Measurements from ENCODE around the gene PSORS1C2.
"Not testable (repeated sequence)": the region's sequence is repeated elsewhere in the genome, so short reads cannot be mapped to it uniquely, and the experiment has no call there.

PSORS1C2 gene

GRCh38 chr6:31168606-31169005, 29.7 kb upstream of the PSORS1C2 start:
- in situ Hi-C loops (cut with MboI; ENCODE audit: low sequenced_read_pairs), result no loop called here

- in situ Hi-C loops (cut with MboI; ENCODE audit: low sequenced_read_pairs), result no loop called here
These were observed 27.1 kb upstream of the PSORS1C2 start for GRCh38 chr6:31165986-31166385.

GRCh38 chr6:31165064-31165832, 26.4 kb upstream of the PSORS1C2 start:
- in situ Hi-C loops (cut with MboI; ENCODE audit: low sequenced_read_pairs), result not testable (repeated sequence)

GRCh38 chr6:31164475-31165063, 25.7 kb upstream of the PSORS1C2 start:
- in situ Hi-C loops (cut with MboI; ENCODE audit: low sequenced_read_pairs), result not testable (repeated sequence)

GRCh38 chr6:31163922-31164321, 25.1 kb upstream of the PSORS1C2 start:
- in situ Hi-C loops (cut with MboI; ENCODE audit: low sequenced_read_pairs), result no loop called here

- in situ Hi-C loops (cut with MboI; ENCODE audit: low sequenced_read_pairs), result no loop called here
These were observed 23.7 kb upstream of the PSORS1C2 start for GRCh38 chr6:31162463-31163165.

- in situ Hi-C loops (cut with MboI; ENCODE audit: low sequenced_read_pairs), result no loop called here
These were observed 22.6 kb upstream of the PSORS1C2 start for GRCh38 chr6:31161216-31162126.

GRCh38 chr6:31158863-31159855, 20.3 kb upstream of the PSORS1C2 start:
- in situ Hi-C loops (cut with MboI; ENCODE audit: low sequenced_read_pairs), result no loop called here

- in situ Hi-C loops (cut with MboI; ENCODE audit: low sequenced_read_pairs), result no loop called here
These were observed 19.4 kb upstream of the PSORS1C2 start, which contains the start of gene TCF19 for GRCh38 chr6:31158140-31158862. TSS of gene TCF19 (plus strand) at chr6:31158589. CDS start at chr6:31159470, 881 bp downstream.

GRCh38 chr6:31157513-31158139, 18.8 kb upstream of the PSORS1C2 start, which contains the start of gene CCHCR1:
TSS of gene CCHCR1 (minus strand) at chr6:31157802. CDS start at chr6:31157600, 202 bp downstream.
- in situ Hi-C loops (cut with MboI; ENCODE audit: low sequenced_read_pairs), result no loop called here

GRCh38 chr6:31156641-31157040, 17.8 kb upstream of the PSORS1C2 start:
- in situ Hi-C loops (cut with MboI; ENCODE audit: low sequenced_read_pairs), result no loop called here

- in situ Hi-C loops (cut with MboI; ENCODE audit: low sequenced_read_pairs), result no loop called here
These were observed 15.6 kb upstream of the PSORS1C2 start for GRCh38 chr6:31154436-31154835.

- in situ Hi-C loops (cut with MboI; ENCODE audit: low sequenced_read_pairs), result no loop called here
These were observed 13.9 kb upstream of the PSORS1C2 start for GRCh38 chr6:31152781-31153180.

- in situ Hi-C loops (cut with MboI; ENCODE audit: low sequenced_read_pairs), result no loop called here
These were observed 11.1 kb upstream of the PSORS1C2 start for GRCh38 chr6:31149827-31150447.

- in situ Hi-C loops (cut with MboI; ENCODE audit: low sequenced_read_pairs), result no loop called here
These were observed 6.5 kb upstream of the PSORS1C2 start for GRCh38 chr6:31145386-31145785.

GRCh38 chr6:31144970-31145340, 6.1 kb upstream of the PSORS1C2 start:
- in situ Hi-C loops (cut with MboI; ENCODE audit: low sequenced_read_pairs), result no loop called here

- in situ Hi-C loops (cut with MboI; ENCODE audit: low sequenced_read_pairs), result no loop called here
These were observed 5.6 kb upstream of the PSORS1C2 start for GRCh38 chr6:31144296-31144969.
